GM18519 (cell line): Measurements from ENCODE around the gene CTNNBL1.
"Not testable (repeated sequence)": the region's sequence is repeated elsewhere in the genome, so short reads cannot be mapped to it uniquely, and the experiment has no call there.

Experiments used
- ATAC-seq: cut with Tn5 transposase; IDR thresholded peaks from one replicate; pipeline ENCODE4 v1.9.1; 2021; ENCODE audit warnings: mild to moderate bottlenecking, moderate library complexity; ENCODE audit not compliant: unreplicated experiment, low FRiP score

CTNNBL1 gene

GRCh38 chr20:37677969-37678861, 15.6 kb upstream of the CTNNBL1 start:
- no peak for ATAC-seq

- ATAC-seq: not testable (repeated sequence)
Observed at GRCh38 chr20:37679751-37680150, 14.1 kb upstream of the CTNNBL1 start.

- no peak for ATAC-seq
Observed at GRCh38 chr20:37680420-37680819, 13.4 kb upstream of the CTNNBL1 start.

GRCh38 chr20:37681384-37682112, 12.3 kb upstream of the CTNNBL1 start:
- ATAC-seq: no peak

- not testable (repeated sequence) for ATAC-seq
Observed at GRCh38 chr20:37683146-37683545, 10.7 kb upstream of the CTNNBL1 start.

- no peak for ATAC-seq
Observed at GRCh38 chr20:37686762-37687477, 6.9 kb upstream of the CTNNBL1 start.

GRCh38 chr20:37687478-37687805, 6.4 kb upstream of the CTNNBL1 start:
- ATAC-seq: no peak

- ATAC-seq: no peak
Observed at GRCh38 chr20:37688093-37688492, 5.7 kb upstream of the CTNNBL1 start.

GRCh38 chr20:37690626-37691369, 3.0 kb upstream of the CTNNBL1 start:
- ATAC-seq: no peak

- ATAC-seq: no peak
Observed at GRCh38 chr20:37692459-37693166, 1.2 kb upstream of the CTNNBL1 start.

- ATAC-seq: no peak
Observed at GRCh38 chr20:37693242-37693634, 592 bp upstream of the CTNNBL1 start.

- no peak for ATAC-seq
Observed at GRCh38 chr20:37695684-37696342, 2.0 kb downstream of the CTNNBL1 start.

- ATAC-seq: peak; percentile 48
Observed at GRCh38 chr20:37697314-37697713, 3.5 kb downstream of the CTNNBL1 start.

- ATAC-seq: no peak
Observed at GRCh38 chr20:37699202-37699601, 5.4 kb downstream of the CTNNBL1 start.

GRCh38 chr20:37700301-37700700, 6.5 kb downstream of the CTNNBL1 start:
- ATAC-seq: no peak

- not testable (repeated sequence) for ATAC-seq
Observed at GRCh38 chr20:37701676-37702075, 7.8 kb downstream of the CTNNBL1 start.

- no peak for ATAC-seq
Observed at GRCh38 chr20:37702403-37703034, 8.7 kb downstream of the CTNNBL1 start.

- no peak for ATAC-seq
Observed at GRCh38 chr20:37703035-37703845, 9.4 kb downstream of the CTNNBL1 start.
